ENCODE data around the gene RDH13.

Gene RDH13

GRCh38 chr19:55082020-55082851, 19.3 kb upstream of the RDH13 start:
- H3F3A ChIP-seq (ENCODE audit: low read depth) = no peaks in the 10 kb centered on the region
- H3K4me3 ChIP-seq (ENCODE audit: low read length, poor library complexity, severe bottlenecking) = no peak overlapping the region
- no peak overlapping the region for H3K9ac ChIP-seq (ENCODE audit: low read depth, low read length, poor library complexity, severe bottlenecking)
- H3K4me2 ChIP-seq (ENCODE audit: low read depth, low read length, poor library complexity, severe bottlenecking) = no peak overlapping the region
- no peak for TF ChIP-seq CTCF (conservative IDR thresholded peaks at IDR 0.05; ENCODE audit: low read length)
- no peak for TF ChIP-seq EZH2phosphoT487 (IDR thresholded peaks at IDR 0.05; ENCODE audit: borderline replicate concordance)
- no peak overlapping the region for H2AFZ ChIP-seq (ENCODE audit: low read length)
- no peaks in the 10 kb centered on the region for H3K4me1 ChIP-seq (ENCODE audit: insufficient read depth, low read length, poor library complexity, severe bottlenecking)
- H3K9me3 ChIP-seq (ENCODE audit: insufficient read depth, low read depth, low read length) = no peaks in the 10 kb centered on the region
- no peaks in the 10 kb centered on the region for H3K27me3 ChIP-seq (ENCODE audit: insufficient read depth, low read length, poor library complexity, severe bottlenecking)
- no peaks in the 10 kb centered on the region for H4K20me1 ChIP-seq (ENCODE audit: insufficient read depth, low read length, poor library complexity, severe bottlenecking)
- no peaks in the 10 kb centered on the region for H3K36me3 ChIP-seq (ENCODE audit: insufficient read depth, low read length)
- H3K9me2 ChIP-seq (replicated peaks; ENCODE audit: low read depth, low read length) = no peaks in the 10 kb centered on the region
- H3K79me2 ChIP-seq (ENCODE audit: insufficient read depth, low read length) = no peaks in the 10 kb centered on the region

GRCh38 chr19:55081770-55082019, 18.7 kb upstream of the RDH13 start:
- Histone ChIP-seq H3K9ac (ENCODE audit: low read depth, low read length, poor library complexity, severe bottlenecking) (no peak overlapping the region), H3K36me3 (ENCODE audit: insufficient read depth, low read length) (no peaks in the 10 kb centered on the region), H3K9me3 (ENCODE audit: insufficient read depth, low read depth, low read length) (no peaks in the 10 kb centered on the region), H4K20me1 (ENCODE audit: insufficient read depth, low read length, poor library complexity, severe bottlenecking) (no peaks in the 10 kb centered on the region), H3K27me3 (ENCODE audit: insufficient read depth, low read length, poor library complexity, severe bottlenecking) (no peaks in the 10 kb centered on the region), H2AFZ (ENCODE audit: low read length) (no peak overlapping the region), H3K4me3 (ENCODE audit: low read length, poor library complexity, severe bottlenecking) (no peak overlapping the region), H3K79me2 (ENCODE audit: insufficient read depth, low read length) (no peaks in the 10 kb centered on the region), H3K9me2 (replicated peaks; ENCODE audit: low read depth, low read length) (no peaks in the 10 kb centered on the region), H3K4me1 (ENCODE audit: insufficient read depth, low read length, poor library complexity, severe bottlenecking) (no peaks in the 10 kb centered on the region), H3F3A (ENCODE audit: low read depth) (no peaks in the 10 kb centered on the region), H3K4me2 (ENCODE audit: low read depth, low read length, poor library complexity, severe bottlenecking) (no peak overlapping the region)
- TF ChIP-seq CTCF (conservative IDR thresholded peaks at IDR 0.05; ENCODE audit: low read length) (no peak), EZH2phosphoT487 (IDR thresholded peaks at IDR 0.05; ENCODE audit: borderline replicate concordance) (no peak)

- no peak for TF ChIP-seq EZH2phosphoT487 (IDR thresholded peaks at IDR 0.05; ENCODE audit: borderline replicate concordance)
- TF ChIP-seq CTCF (conservative IDR thresholded peaks at IDR 0.05; ENCODE audit: low read length) = no peak
- no peaks in the 10 kb centered on the region for H3K27me3 ChIP-seq (ENCODE audit: insufficient read depth, low read length, poor library complexity, severe bottlenecking)
These were observed 18.2 kb upstream of the RDH13 start for GRCh38 chr19:55080968-55081769.

More at GRCh38 chr19:55080968-55081769, 18.2 kb upstream of the RDH13 start:
- Histone ChIP-seq H3K9ac (ENCODE audit: low read depth, low read length, poor library complexity, severe bottlenecking) (peak overlapping the region; percentile 40), H3F3A (ENCODE audit: low read depth) (no peaks in the 10 kb centered on the region), H3K9me2 (replicated peaks; ENCODE audit: low read depth, low read length) (no peaks in the 10 kb centered on the region), H3K4me2 (ENCODE audit: low read depth, low read length, poor library complexity, severe bottlenecking) (peak overlapping the region; percentile 66), H3K79me2 (ENCODE audit: insufficient read depth, low read length) (no peaks in the 10 kb centered on the region), H2AFZ (ENCODE audit: low read length) (peak overlapping the region; percentile 76), H3K4me1 (ENCODE audit: insufficient read depth, low read length, poor library complexity, severe bottlenecking) (no peaks in the 10 kb centered on the region), H4K20me1 (ENCODE audit: insufficient read depth, low read length, poor library complexity, severe bottlenecking) (no peaks in the 10 kb centered on the region), H3K9me3 (ENCODE audit: insufficient read depth, low read depth, low read length) (no peaks in the 10 kb centered on the region), H3K4me3 (ENCODE audit: low read length, poor library complexity, severe bottlenecking) (peak overlapping the region; percentile 66), H3K36me3 (ENCODE audit: insufficient read depth, low read length) (no peaks in the 10 kb centered on the region)
